ENCODE measurements around the gene RPP14. TPM values are rescaled to one million over a fixed set of nuclear protein-coding genes. Genes with fewer than 3 reads are reported as not detected.
A peak's percentile ranks its signal among the peaks of the same experiment; 100 is the strongest.
"Not testable (repeated sequence)": the region's sequence is repeated elsewhere in the genome, so short reads cannot be mapped to it uniquely, and the experiment has no call there.

The RPP14 gene
- total and polyA plus RNA-seq, 9 donors: 14.3 to 24.6 (median 19.0) TPM

DNA sequence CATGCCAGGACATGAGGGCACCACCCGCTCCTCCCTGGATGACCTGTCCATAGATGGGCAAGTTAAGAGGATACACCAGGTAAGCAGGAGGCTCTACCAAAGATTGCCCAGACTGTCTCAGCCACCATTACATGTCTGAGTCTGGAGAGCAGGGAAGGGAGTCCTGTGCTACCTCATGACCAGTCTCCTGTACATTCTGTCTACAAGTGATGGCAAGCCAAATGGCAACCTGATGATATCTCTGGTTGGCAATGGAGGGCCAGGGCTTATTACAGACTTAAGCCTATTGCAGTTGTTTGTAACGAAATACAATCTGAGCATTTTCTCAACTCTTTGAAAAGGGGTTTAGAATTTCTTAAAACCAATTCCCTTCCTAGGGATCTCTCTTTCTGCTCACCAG, 36.7 kb upstream of the RPP14 start:
- Histone ChIP-seq H3K27ac (ENCODE audit: low read length) (no peak overlapping the region), H3K4me1 (ENCODE audit: control insufficient read depth, insufficient read depth, low read length) (no peaks in the 10 kb centered on the region), H3K4me3 (ENCODE audit: low read length) (no peak overlapping the region), H3K9me3 (replicated peaks; ENCODE audit: control insufficient read depth, low read depth, low read length) (no peaks in the 10 kb centered on the region), H3K27me3 (ENCODE audit: control insufficient read depth, insufficient read depth, low read length) (no peaks in the 10 kb centered on the region), H3K36me3 (ENCODE audit: control insufficient read depth, insufficient read depth, low read length) (peaks cover 7% of the 10 kb centered on the region)
- no peak for DNase-seq
- WGBS (ENCODE audit: insufficient coverage): no CpG with 5 or more reads among the region's 2 CpGs

GRCh38 chr3:58270485-58270884, 35.6 kb upstream of the RPP14 start:
- peaks cover 7% of the 10 kb centered on the region for H3K36me3 ChIP-seq (ENCODE audit: control insufficient read depth, insufficient read depth, low read length)
- H3K27me3 ChIP-seq (ENCODE audit: control insufficient read depth, insufficient read depth, low read length): no peaks in the 10 kb centered on the region
- no peak overlapping the region for H3K27ac ChIP-seq (ENCODE audit: low read length)
- DNase-seq: no peak
- WGBS (ENCODE audit: insufficient coverage): 100% methylated on average over 2 of the region's 2 CpGs
- no peaks in the 10 kb centered on the region for H3K4me1 ChIP-seq (ENCODE audit: control insufficient read depth, insufficient read depth, low read length)
- H3K9me3 ChIP-seq (replicated peaks; ENCODE audit: control insufficient read depth, low read depth, low read length): no peaks in the 10 kb centered on the region
- H3K4me3 ChIP-seq (ENCODE audit: low read length): no peak overlapping the region

DNA sequence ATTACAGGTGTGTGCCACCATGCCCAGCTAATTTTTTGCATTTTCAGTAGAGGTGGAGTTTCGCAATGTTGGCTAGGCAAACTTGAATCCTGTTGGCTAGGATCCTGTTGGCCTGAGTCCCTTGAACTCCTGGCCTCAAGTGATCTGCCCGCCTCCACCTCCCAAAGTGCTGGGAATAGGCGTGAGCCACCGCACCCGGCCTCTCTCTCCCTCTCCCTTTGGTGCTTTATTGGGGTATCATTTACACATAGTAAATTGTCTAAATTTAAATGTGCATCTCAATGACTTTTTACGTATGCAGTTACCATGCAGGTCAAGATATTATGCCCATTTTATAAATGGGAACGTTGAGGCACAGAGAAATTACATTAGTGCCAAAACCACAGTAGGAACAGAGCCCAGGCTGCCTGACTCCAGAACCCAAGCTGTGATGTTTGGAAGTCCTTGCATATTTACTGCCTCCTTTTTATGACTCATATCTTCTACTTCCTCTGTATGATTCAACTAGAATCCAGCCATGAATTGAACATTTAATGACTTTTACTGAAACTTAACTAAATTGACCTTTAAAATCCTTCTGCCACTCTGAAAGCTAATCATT, 34.0 kb upstream of the RPP14 start:
- no peaks in the 10 kb centered on the region for H3K27me3 ChIP-seq (ENCODE audit: control insufficient read depth, insufficient read depth, low read length)
- H3K4me3 ChIP-seq (ENCODE audit: low read length): no peak overlapping the region
- H3K27ac ChIP-seq (ENCODE audit: low read length): no peak overlapping the region
- 100% methylated on average over 1 of the region's 7 CpGs for WGBS (ENCODE audit: insufficient coverage)
- H3K9me3 ChIP-seq (replicated peaks; ENCODE audit: control insufficient read depth, low read depth, low read length): no peaks in the 10 kb centered on the region
- peaks cover 10% of the 10 kb centered on the region for H3K36me3 ChIP-seq (ENCODE audit: control insufficient read depth, insufficient read depth, low read length)
- no peaks in the 10 kb centered on the region for H3K4me1 ChIP-seq (ENCODE audit: control insufficient read depth, insufficient read depth, low read length)
- no peak for DNase-seq

GRCh38 chr3:58272891-58273290, 33.2 kb upstream of the RPP14 start:
- Histone ChIP-seq H3K9me3 (replicated peaks; ENCODE audit: control insufficient read depth, low read depth, low read length) (no peaks in the 10 kb centered on the region), H3K36me3 (ENCODE audit: control insufficient read depth, insufficient read depth, low read length) (peaks cover 10% of the 10 kb centered on the region), H3K4me1 (ENCODE audit: control insufficient read depth, insufficient read depth, low read length) (no peaks in the 10 kb centered on the region), H3K27me3 (ENCODE audit: control insufficient read depth, insufficient read depth, low read length) (no peaks in the 10 kb centered on the region), H3K4me3 (ENCODE audit: low read length) (no peak overlapping the region), H3K27ac (ENCODE audit: low read length) (no peak overlapping the region)
- DNase-seq: no peak
- WGBS (ENCODE audit: insufficient coverage): no CpG with 5 or more reads among the region's 3 CpGs

DNA sequence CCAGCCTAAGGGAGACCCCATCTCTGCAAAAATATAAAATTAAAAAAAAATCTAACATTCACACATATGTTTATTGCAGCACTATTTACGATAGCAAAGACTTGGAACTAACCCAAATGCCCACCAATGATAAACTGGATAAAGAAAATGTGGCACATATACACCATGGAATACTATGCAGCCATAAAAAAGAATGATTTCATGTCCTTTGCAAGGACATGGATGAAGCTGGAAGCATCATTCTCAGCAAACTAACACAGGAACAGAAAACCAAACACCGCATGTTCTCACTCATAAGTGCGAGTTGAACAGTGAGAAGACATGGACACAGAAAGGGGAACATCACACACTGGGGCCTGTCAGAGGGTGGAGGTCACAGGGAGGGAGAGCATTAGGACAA, 32.7 kb upstream of the RPP14 start:
- not testable (repeated sequence) for H3K27ac ChIP-seq (ENCODE audit: low read length); H3K4me3 ChIP-seq (ENCODE audit: low read length); H3K4me1 ChIP-seq (ENCODE audit: control insufficient read depth, insufficient read depth, low read length); DNase-seq; H3K27me3 ChIP-seq (ENCODE audit: control insufficient read depth, insufficient read depth, low read length); H3K36me3 ChIP-seq (ENCODE audit: control insufficient read depth, insufficient read depth, low read length); H3K9me3 ChIP-seq (replicated peaks; ENCODE audit: control insufficient read depth, low read depth, low read length)
- WGBS (ENCODE audit: insufficient coverage): no CpG with 5 or more reads among the region's 3 CpGs

DNA sequence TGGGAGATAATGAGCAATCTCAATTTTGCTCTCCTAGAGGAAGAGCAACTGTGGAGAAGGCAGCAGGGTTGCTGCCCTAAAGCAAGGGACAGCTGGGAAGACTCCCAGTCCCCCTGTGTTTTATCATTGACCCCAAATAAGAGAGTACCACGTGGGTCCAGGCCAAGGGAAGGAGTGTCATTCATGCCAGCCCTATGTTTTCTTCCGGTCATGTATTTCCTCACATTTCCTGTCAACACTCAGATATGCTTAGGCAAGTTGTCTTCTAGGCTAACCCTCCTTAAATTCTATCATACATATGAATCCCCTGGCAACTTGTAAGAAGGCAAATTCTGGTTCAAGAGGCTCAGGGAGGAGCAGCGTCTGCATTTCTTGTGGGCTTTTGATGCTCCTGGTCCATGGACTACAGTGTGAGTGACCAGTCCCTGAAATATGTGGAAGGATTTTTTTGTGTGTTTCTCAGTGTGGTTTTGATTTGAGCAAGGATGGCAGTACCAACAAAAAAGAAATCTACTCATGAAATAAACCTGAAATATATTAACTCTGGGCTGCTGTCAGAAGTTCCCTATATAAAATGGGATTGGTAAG, 31.9 kb upstream of the RPP14 start:
- Histone ChIP-seq H3K36me3 (ENCODE audit: control insufficient read depth, insufficient read depth, low read length) (peaks cover 8% of the 10 kb centered on the region), H3K4me1 (ENCODE audit: control insufficient read depth, insufficient read depth, low read length) (no peaks in the 10 kb centered on the region), H3K27me3 (ENCODE audit: control insufficient read depth, insufficient read depth, low read length) (no peaks in the 10 kb centered on the region), H3K27ac (ENCODE audit: low read length) (no peak overlapping the region), H3K9me3 (replicated peaks; ENCODE audit: control insufficient read depth, low read depth, low read length) (no peaks in the 10 kb centered on the region), H3K4me3 (ENCODE audit: low read length) (no peak overlapping the region)
- DNase-seq: no peak
- WGBS (ENCODE audit: insufficient coverage): 58% methylated on average over 3 of the region's 3 CpGs

DNA sequence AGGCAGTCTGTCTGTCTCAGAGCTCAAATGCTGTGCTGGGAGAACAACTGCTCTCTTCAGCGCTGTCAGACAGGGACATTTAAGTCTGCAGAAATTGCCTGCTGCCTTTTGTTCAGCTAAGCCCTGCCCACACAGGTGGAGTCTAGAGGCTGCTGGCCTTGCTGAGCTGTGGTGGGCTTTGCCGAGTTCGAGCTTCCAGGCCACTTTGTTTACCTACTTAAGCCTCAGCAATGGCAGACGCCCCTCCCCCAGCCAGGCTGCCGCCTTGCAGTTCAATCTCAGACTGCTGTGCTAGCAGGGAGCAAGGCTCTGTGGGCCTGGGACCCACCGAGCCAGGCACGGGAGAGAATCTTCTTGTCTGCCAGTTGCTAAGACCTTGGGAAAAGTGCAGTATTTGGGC, 25.0 kb upstream of the RPP14 start:
- no peaks in the 10 kb centered on the region for H3K27me3 ChIP-seq (ENCODE audit: control insufficient read depth, insufficient read depth, low read length)
- no peak overlapping the region for H3K27ac ChIP-seq (ENCODE audit: low read length)
- H3K4me3 ChIP-seq (ENCODE audit: low read length): no peak overlapping the region
- H3K36me3 ChIP-seq (ENCODE audit: control insufficient read depth, insufficient read depth, low read length): peaks cover 9% of the 10 kb centered on the region
- WGBS (ENCODE audit: insufficient coverage): 81% methylated on average over 7 of the region's 7 CpGs
- no peak for DNase-seq
- H3K9me3 ChIP-seq (replicated peaks; ENCODE audit: control insufficient read depth, low read depth, low read length): no peaks in the 10 kb centered on the region
- H3K4me1 ChIP-seq (ENCODE audit: control insufficient read depth, insufficient read depth, low read length): peaks cover 4% of the 10 kb centered on the region

DNA sequence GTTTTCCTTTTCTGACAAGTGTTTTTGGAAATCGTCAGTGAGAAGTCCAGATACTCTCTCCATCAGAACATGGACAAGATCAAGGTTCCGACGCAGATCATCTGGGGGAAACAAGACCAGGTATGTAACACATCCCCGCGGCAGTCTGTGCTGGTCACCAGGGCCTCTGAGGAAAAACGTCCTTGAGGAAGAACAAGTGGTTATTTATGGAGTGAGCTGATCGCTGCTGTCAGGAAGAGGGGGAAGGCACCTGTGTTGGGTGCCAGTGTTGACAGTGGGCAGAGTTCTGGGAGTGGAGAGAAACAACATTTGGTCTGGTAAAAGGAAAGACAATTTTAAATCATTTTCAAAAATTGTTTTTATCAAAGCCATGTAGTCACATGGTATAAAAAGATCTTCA, 20.7 kb upstream of the RPP14 start:
- H3K27ac ChIP-seq (ENCODE audit: low read length): no peak overlapping the region
- 67% methylated on average over 3 of the region's 7 CpGs for WGBS (ENCODE audit: insufficient coverage)
- DNase-seq: no peak
- H3K36me3 ChIP-seq (ENCODE audit: control insufficient read depth, insufficient read depth, low read length): peaks cover 9% of the 10 kb centered on the region
- H3K4me3 ChIP-seq (ENCODE audit: low read length): no peak overlapping the region
- H3K9me3 ChIP-seq (replicated peaks; ENCODE audit: control insufficient read depth, low read depth, low read length): no peaks in the 10 kb centered on the region
- peaks cover 21% of the 10 kb centered on the region for H3K4me1 ChIP-seq (ENCODE audit: control insufficient read depth, insufficient read depth, low read length)
- H3K27me3 ChIP-seq (ENCODE audit: control insufficient read depth, insufficient read depth, low read length): no peaks in the 10 kb centered on the region

DNA sequence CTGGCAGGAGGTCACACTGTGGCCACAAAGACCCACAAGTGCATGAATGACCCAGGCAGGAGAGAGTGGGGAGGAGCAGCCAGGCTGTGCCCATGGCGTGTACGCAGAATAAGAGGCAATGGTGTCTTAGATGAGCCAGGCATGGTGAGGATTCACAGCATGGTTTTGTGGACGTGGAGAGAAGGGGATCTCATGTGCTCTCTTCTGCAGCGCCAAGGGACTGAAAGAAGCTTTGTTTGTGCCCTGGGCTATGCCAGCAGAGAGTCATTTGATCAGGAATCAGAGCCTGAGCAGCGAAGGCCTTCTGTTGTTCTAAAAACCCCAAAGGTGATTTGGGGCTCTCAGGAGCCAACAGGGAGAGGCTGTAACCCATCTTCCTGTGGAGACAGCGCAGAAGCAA, 18.7 kb upstream of the RPP14 start:
- Histone ChIP-seq H3K4me1 (ENCODE audit: control insufficient read depth, insufficient read depth, low read length) (peaks cover 21% of the 10 kb centered on the region), H3K4me3 (ENCODE audit: low read length) (no peak overlapping the region), H3K36me3 (ENCODE audit: control insufficient read depth, insufficient read depth, low read length) (peaks cover 9% of the 10 kb centered on the region), H3K9me3 (replicated peaks; ENCODE audit: control insufficient read depth, low read depth, low read length) (no peaks in the 10 kb centered on the region), H3K27me3 (ENCODE audit: control insufficient read depth, insufficient read depth, low read length) (no peaks in the 10 kb centered on the region), H3K27ac (ENCODE audit: low read length) (peak overlapping the region; percentile 51)
- no peak for DNase-seq
- 85% methylated on average over 6 of the region's 6 CpGs for WGBS (ENCODE audit: insufficient coverage)

DNA sequence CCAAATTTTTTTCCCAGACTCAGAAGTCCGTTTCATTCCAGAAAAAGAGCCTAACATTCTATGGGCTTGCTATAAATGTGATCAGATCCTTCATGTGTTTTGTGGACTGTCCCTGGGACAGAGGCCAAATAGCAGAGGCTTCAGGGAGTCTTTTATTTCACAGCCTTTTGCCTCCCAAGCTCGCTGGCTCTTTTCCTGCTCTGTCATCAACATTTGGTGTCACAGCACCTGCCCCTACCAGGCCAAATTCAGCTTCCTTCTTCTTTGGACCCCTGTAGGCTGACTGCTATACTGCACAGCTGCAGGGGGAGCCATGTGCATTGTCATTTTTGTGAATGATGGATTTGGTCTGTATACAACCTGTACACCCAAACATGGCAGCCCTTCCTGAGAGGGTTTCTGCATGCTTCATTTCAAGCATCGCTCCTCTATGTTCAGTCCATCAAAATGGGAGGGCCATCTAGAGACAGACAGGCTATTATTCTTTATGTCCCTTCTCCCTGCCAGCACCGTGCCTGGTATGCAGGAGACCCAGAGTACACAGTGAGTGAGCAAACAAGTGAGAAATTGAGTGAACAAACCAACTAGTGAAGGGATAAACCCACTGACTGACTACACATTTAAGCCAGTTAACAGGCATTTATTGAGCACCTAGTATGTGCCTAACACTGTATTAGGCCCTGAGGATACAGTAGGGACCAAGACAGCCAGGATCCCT, 17.9 kb upstream of the RPP14 start:
- H3K4me3 ChIP-seq (ENCODE audit: low read length): no peak overlapping the region

More for the DNA sequence above, 17.9 kb upstream of the RPP14 start:
- DNase-seq: peak; percentile 81
- H3K27ac ChIP-seq (ENCODE audit: low read length): peak overlapping the region; percentile 51
- 60% methylated on average over 2 of the region's 4 CpGs for WGBS (ENCODE audit: insufficient coverage)
- H3K27me3 ChIP-seq (ENCODE audit: control insufficient read depth, insufficient read depth, low read length): no peaks in the 10 kb centered on the region
- peaks cover 4% of the 10 kb centered on the region for H3K36me3 ChIP-seq (ENCODE audit: control insufficient read depth, insufficient read depth, low read length)
- H3K9me3 ChIP-seq (replicated peaks; ENCODE audit: control insufficient read depth, low read depth, low read length): no peaks in the 10 kb centered on the region
- H3K4me1 ChIP-seq (ENCODE audit: control insufficient read depth, insufficient read depth, low read length): peaks cover 21% of the 10 kb centered on the region
